ENCODE measurements around the gene C11orf86. TPM values are rescaled to one million over a fixed set of nuclear protein-coding genes. Genes with fewer than 3 reads are reported as not detected.

C11orf86 gene
- total RNA-seq, 1 donor from 2014 or later = not detected

DNA sequence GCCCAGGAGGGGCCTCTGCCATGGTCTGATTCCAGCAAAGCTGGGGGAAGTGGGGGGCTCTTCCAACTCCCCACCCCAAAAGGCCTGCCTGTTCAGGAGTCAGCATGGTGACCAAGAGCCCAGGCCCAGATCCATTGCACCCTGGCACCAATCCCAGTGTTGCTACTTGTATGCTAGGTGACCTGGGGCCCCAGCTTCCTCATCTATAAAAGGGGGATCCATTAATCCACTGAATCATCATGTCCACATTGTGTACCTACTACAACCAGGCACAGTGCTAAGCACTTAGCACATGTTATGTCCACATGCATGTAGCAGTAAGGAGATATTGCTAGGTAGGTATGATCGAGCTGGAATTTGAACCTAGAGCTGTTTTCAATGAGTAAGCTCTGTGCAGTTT is 49.9 kb downstream of the C11orf86 start:
- DNase-seq = no peak

DNA sequence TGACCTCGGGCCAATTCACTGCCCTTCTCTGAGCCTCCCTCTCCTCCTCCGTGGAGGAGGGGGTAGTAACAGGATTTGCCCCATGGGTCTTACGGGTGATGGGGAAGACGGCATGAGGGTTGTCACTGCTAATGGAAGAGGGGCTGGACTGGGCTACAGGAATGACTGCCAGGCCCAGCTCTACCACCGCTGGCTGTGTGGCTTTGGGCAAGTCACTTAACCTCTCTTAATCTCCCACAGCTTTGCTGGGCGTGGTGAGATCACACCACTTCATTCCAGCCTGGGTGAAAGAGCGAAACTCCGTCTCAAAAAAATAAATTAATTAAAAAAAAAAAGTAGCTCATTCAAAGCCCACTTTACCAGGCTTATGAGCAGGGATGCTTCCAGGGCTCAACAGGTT is 50.6 kb downstream of the C11orf86 start:
- DNase-seq = no peak

Small RNA genes within 50 kb of the gene (small RNA-seq; reads per million reads assigned to genes)
- not detected for gene MIR3163 (ENCODE audit: low replicate concordance)

Other genes starting within 250 kb of the C11orf86 start
- gene SPTBN2, start 246.1 kb upstream of the C11orf86 start, total RNA-seq = 73.2 TPM
- 15.4 TPM for gene RCE1, start 131.9 kb upstream of the C11orf86 start, total RNA-seq
- gene LRFN4, start 118.2 kb upstream of the C11orf86 start, total RNA-seq = 5.5 TPM
- 33.1 TPM for gene PC, start 16.9 kb upstream of the C11orf86 start, total RNA-seq
- 1.3 TPM for gene SYT12, start 47.8 kb downstream of the C11orf86 start, total RNA-seq
- gene RHOD, start 81.5 kb downstream of the C11orf86 start, total RNA-seq = 11.7 TPM
- 78.1 TPM for gene KDM2A, start 144.0 kb downstream of the C11orf86 start, total RNA-seq